Measurements from ENCODE around the gene DLGAP1. TPM values are rescaled to one million over a fixed set of nuclear protein-coding genes. Genes with fewer than 3 reads are reported as not detected.

Gene DLGAP1
- total and polyA plus RNA-seq, 2 of the 13 experiments (the other 11 are each of a cell fraction or from before 2014, with no cell fraction given): 0.01 TPM; not detected in 1

DNA sequence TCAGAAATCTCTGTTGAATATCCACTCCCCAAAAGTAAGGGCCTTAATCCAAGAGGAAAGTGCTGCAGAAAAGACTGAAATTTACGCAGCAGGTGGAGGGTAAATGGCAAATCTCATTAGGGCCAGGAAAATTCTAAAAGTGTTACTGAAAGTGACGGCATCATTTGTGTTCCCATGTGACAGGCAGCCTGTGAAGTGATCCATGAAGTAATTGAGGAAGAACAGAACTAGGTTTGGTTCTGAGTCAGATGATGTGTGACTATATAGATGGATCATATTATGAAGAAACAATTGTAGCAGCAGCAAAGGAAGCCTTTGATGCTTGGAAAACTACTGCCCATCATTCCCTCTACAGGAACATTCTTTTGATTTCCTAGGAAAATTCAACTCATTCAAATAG is 603.9 kb downstream of the DLGAP1 start:
- Histone ChIP-seq H4K20me1 (ENCODE audit: insufficient read depth, low read length) (no peaks in the 10 kb centered on the region), H3K79me2 (ENCODE audit: insufficient read depth, low read length) (no peaks in the 10 kb centered on the region), H3K4me2 (ENCODE audit: low read depth, low read length) (no peak overlapping the region), H2AFZ (ENCODE audit: low read length) (no peak overlapping the region), H3K27ac (ENCODE audit: extremely low read length, insufficient read depth, low read length) (no peak overlapping the region), H3K4me3 (replicated peaks in 1 of 3; ENCODE audit: insufficient read depth in 1 of 3, low read depth in 2 of 3, low read length in 3 of 3) (no peak overlapping the region), H3K4me1 (ENCODE audit: insufficient read depth, low read length) (no peaks in the 10 kb centered on the region), H3K9ac (ENCODE audit: insufficient read depth, low read depth, low read length) (no peak overlapping the region), H3K36me3 (replicated peaks in 1 of 2; ENCODE audit: control insufficient read depth in 1 of 2, insufficient read depth in 2 of 2, low read length in 2 of 2) (no peaks in the 10 kb centered on the region), H3K9me3 (ENCODE audit: low read length) (no peaks in the 10 kb centered on the region), H3K27me3 (ENCODE audit: control insufficient read depth in 1 of 2, insufficient read depth in 2 of 2, low read length in 2 of 2) (0 out of 5 replicates have a peak, but pooled peaks cover 0 to 3% of the 10 kb centered on the region in 2 experiments)
- WGBS (ENCODE audit: low lambda C conversion rate): 2% methylated on average over 2 of the region's 2 CpGs
- POLR2A ChIA-PET: no interaction called here
- in situ Hi-C loops (cut with HindIII; ENCODE audit: extremely low pct_ligation_motif_present, low pct_unique_long_range_greater_than_20kb) (no loop called here), intact Hi-C loops (cut with micrococcal nuclease; ENCODE audit: unreplicated experiment) (no loop called here)
- DNase-seq (ENCODE audit: low spot score) (no peak), FAIRE-seq (no peak), ATAC-seq (no peak)
- CTCF ChIA-PET (ENCODE audit: low intra/inter-chr PET ratio, low total read pairs): no interaction called here
- BruUV-seq (replicated peaks): no TSS peak
- no peak for TF ChIP-seq SP4 (CRISPR knock-in tag; IDR thresholded peaks at IDR 0.05)
- no peak for TF ChIP-seq ZNF383 (CRISPR knock-in tag; IDR thresholded peaks at IDR 0.05; ENCODE audit: borderline replicate concordance)
- no peak for TF ChIP-seq ZNF550 (CRISPR knock-in tag; IDR thresholded peaks at IDR 0.05; ENCODE audit: borderline replicate concordance)
- no peak for TF ChIP-seq RCOR2 (CRISPR knock-in tag; IDR thresholded peaks at IDR 0.05)
- no peak for TF ChIP-seq ZNF75D (CRISPR knock-in tag; IDR thresholded peaks at IDR 0.05; ENCODE audit: borderline replicate concordance)
- TF ChIP-seq ZFYVE20 (CRISPR knock-in tag; IDR thresholded peaks at IDR 0.05; ENCODE audit: borderline replicate concordance, low read depth): no peak
- TF ChIP-seq CBX5 (CRISPR knock-in tag; IDR thresholded peaks at IDR 0.05; ENCODE audit: borderline replicate concordance): no peak
- TF ChIP-seq, protein P1, sequence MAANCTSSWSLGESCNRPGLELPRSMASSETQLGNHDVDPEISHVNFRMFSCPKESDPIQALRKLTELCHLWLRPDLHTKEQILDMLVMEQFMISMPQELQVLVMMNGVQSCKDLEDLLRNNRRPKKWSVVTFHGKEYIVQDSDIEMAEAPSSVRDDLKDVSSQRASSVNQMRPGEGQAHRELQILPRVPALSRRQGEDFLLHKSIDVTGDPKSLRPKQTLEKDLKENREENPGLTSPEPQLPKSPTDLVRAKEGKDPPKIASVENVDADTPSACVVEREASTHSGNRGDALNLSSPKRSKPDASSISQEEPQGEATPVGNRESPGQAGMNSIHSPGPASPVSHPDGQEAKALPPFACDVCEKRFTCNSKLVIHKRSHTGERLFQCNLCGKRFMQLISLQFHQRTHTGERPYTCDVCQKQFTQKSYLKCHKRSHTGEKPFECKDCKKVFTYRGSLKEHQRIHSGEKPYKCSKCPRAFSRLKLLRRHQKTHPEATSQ (CRISPR knock-in tag; IDR thresholded peaks at IDR 0.05; ENCODE audit: borderline replicate concordance): no peak
- TF ChIP-seq, protein P2, sequence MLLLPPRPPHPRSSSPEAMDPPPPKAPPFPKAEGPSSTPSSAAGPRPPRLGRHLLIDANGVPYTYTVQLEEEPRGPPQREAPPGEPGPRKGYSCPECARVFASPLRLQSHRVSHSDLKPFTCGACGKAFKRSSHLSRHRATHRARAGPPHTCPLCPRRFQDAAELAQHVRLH (CRISPR knock-in tag; IDR thresholded peaks at IDR 0.05; ENCODE audit: borderline replicate concordance, low read depth): no peak
- no peak for TF ChIP-seq MTA1 (CRISPR knock-in tag; IDR thresholded peaks at IDR 0.05; ENCODE audit: borderline replicate concordance)
- no peak for TF ChIP-seq KDM1A (CRISPR knock-in tag; IDR thresholded peaks at IDR 0.05)
- no peak for TF ChIP-seq KLF16 (CRISPR knock-in tag; IDR thresholded peaks at IDR 0.05)
- TF ChIP-seq ZMYM2 (CRISPR knock-in tag; IDR thresholded peaks at IDR 0.05): no peak
- TF ChIP-seq RBM39 (IDR thresholded peaks at IDR 0.05; ENCODE audit: low read depth, low read length, poor library complexity, severe bottlenecking): no peak
- TF ChIP-seq, protein P3, sequence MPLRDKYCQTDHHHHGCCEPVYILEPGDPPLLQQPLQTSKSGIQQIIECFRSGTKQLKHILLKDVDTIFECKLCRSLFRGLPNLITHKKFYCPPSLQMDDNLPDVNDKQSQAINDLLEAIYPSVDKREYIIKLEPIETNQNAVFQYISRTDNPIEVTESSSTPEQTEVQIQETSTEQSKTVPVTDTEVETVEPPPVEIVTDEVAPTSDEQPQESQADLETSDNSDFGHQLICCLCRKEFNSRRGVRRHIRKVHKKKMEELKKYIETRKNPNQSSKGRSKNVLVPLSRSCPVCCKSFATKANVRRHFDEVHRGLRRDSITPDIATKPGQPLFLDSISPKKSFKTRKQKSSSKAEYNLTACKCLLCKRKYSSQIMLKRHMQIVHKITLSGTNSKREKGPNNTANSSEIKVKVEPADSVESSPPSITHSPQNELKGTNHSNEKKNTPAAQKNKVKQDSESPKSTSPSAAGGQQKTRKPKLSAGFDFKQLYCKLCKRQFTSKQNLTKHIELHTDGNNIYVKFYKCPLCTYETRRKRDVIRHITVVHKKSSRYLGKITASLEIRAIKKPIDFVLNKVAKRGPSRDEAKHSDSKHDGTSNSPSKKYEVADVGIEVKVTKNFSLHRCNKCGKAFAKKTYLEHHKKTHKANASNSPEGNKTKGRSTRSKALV (CRISPR knock-in tag; IDR thresholded peaks at IDR 0.05): no peak
- no peak for TF ChIP-seq CEBPG (CRISPR knock-in tag; IDR thresholded peaks at IDR 0.05)
- TF ChIP-seq, protein P4, sequence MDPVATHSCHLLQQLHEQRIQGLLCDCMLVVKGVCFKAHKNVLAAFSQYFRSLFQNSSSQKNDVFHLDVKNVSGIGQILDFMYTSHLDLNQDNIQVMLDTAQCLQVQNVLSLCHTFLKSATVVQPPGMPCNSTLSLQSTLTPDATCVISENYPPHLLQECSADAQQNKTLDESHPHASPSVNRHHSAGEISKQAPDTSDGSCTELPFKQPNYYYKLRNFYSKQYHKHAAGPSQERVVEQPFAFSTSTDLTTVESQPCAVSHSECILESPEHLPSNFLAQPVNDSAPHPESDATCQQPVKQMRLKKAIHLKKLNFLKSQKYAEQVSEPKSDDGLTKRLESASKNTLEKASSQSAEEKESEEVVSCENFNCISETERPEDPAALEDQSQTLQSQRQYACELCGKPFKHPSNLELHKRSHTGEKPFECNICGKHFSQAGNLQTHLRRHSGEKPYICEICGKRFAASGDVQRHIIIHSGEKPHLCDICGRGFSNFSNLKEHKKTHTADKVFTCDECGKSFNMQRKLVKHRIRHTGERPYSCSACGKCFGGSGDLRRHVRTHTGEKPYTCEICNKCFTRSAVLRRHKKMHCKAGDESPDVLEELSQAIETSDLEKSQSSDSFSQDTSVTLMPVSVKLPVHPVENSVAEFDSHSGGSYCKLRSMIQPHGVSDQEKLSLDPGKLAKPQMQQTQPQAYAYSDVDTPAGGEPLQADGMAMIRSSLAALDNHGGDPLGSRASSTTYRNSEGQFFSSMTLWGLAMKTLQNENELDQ (CRISPR knock-in tag; IDR thresholded peaks at IDR 0.05; ENCODE audit: borderline replicate concordance): no peak
- TF ChIP-seq MEF2D (CRISPR knock-in tag; IDR thresholded peaks at IDR 0.05): no peak

Data from HepG2 (cell line).